Measurements from ENCODE around the gene IQCN. TPM values are rescaled to one million over a fixed set of nuclear protein-coding genes. Genes with fewer than 3 reads are reported as not detected.

Gene IQCN
- total and polyA plus RNA-seq, 2 donors, result 0.57 to 5.0 TPM

DNA sequence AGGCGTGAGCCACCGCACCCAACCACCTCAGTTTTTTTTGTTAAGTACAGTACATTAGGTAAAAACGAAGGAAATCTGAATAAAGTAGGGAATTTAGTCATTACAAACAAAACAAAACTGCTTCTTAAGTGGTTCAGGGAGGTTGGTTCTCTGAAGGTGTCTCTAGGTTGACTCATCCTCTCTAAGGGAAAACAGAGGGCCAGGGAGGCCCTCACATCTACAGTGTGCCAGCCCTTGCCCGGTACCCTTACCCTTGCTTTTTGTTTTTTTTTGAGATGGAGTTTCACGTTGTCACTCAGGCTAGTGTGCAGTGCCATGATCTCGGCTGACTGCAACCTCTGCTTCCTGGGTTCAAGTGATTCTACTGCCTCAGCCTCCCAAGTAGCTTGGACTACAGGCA lies 24.3 kb upstream of the IQCN start:
- peaks cover 0 to 4% of the 10 kb centered on the region in 2 donors for H3K27me3 ChIP-seq (ENCODE audit: control insufficient read depth in 2 of 2, insufficient read depth in 1 of 2, low read length in 1 of 2)
- H3K4me1 ChIP-seq (ENCODE audit: control insufficient read depth in 2 of 2, insufficient read depth in 2 of 2, low read length in 2 of 2), result peaks cover 2 to 23% of the 10 kb centered on the region in 2 donors
- H3K9me3 ChIP-seq (ENCODE audit: control insufficient read depth in 2 of 2, insufficient read depth in 1 of 2, low read length in 1 of 2), result peaks cover 0 to 3% of the 10 kb centered on the region in 2 donors
- no peaks in the 10 kb centered on the region for H3K36me3 ChIP-seq (ENCODE audit: control insufficient read depth in 2 of 2, insufficient read depth in 2 of 2, low read length in 1 of 2)
- DNase-seq (ENCODE audit: low read depth in 6 of 9, low spot score in 9 of 9), result no peak
- H3K4me3 ChIP-seq (ENCODE audit: low read length in 2 of 2), result no peak overlapping the region
- WGBS, result 91% methylated on average over 6 of the region's 6 CpGs
- H3K27ac ChIP-seq (ENCODE audit: low read depth in 1 of 2, low read length in 1 of 2), result no peak overlapping the region

DNA sequence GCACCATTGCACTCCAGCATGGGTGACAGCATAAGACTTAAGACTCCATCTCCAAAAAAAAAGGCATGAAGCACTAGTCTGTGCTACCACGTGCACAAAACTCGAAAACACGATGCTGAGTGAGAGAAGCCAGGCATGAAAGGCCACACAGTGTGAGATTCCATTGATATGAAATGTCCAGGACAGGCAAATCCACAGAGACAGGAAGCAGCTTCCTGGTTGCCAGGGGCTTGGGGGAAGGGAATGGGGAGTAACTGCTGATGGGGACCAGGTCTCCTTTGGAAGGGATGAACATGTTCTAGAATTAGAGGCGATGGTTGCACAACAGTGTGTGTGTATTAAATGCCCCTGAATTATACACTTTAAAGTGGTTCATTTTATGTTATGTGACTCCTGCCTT lies 23.1 kb upstream of the IQCN start:
- Histone ChIP-seq H3K27me3 (ENCODE audit: control insufficient read depth in 2 of 2, insufficient read depth in 1 of 2, low read length in 1 of 2) (peaks cover 0 to 17% of the 10 kb centered on the region in 2 donors), H3K27ac (ENCODE audit: low read depth in 1 of 2, low read length in 1 of 2) (no peak overlapping the region), H3K9me3 (ENCODE audit: control insufficient read depth in 2 of 2, insufficient read depth in 1 of 2, low read length in 1 of 2) (peaks cover 0 to 3% of the 10 kb centered on the region in 2 donors), H3K36me3 (ENCODE audit: control insufficient read depth in 2 of 2, insufficient read depth in 2 of 2, low read length in 1 of 2) (no peaks in the 10 kb centered on the region), H3K4me3 (ENCODE audit: low read length in 2 of 2) (no peak overlapping the region), H3K4me1 (ENCODE audit: control insufficient read depth in 2 of 2, insufficient read depth in 2 of 2, low read length in 2 of 2) (peaks cover 3 to 23% of the 10 kb centered on the region in 2 donors)
- 94% methylated on average over 4 of the region's 4 CpGs for WGBS
- no peak for DNase-seq (ENCODE audit: low read depth in 6 of 9, low spot score in 9 of 9)

DNA sequence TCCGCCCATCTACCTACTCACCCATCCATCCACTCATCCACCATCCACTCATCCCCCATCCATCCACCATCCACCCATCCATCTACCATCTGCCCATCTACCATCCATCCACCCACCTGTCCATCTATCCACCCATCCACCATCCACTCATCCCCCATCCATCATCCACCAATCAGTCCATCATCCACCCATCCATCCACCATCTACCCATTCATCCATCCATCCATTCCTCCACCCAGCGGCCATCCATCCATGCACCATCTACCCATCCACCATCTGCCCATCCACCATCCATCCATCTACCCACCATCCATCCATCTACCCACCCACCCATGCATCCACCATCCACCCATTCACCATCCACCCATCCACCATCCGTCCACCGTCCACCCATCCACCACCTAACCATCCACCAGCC lies 20.8 kb upstream of the IQCN start:
- Histone ChIP-seq H3K4me3 (ENCODE audit: low read length in 2 of 2) (no peak overlapping the region), H3K36me3 (ENCODE audit: control insufficient read depth in 2 of 2, insufficient read depth in 2 of 2, low read length in 1 of 2) (no peaks in the 10 kb centered on the region), H3K27ac (ENCODE audit: low read depth in 1 of 2, low read length in 1 of 2) (no peak overlapping the region), H3K4me1 (ENCODE audit: control insufficient read depth in 2 of 2, insufficient read depth in 2 of 2, low read length in 2 of 2) (peaks cover 11 to 45% of the 10 kb centered on the region in 2 donors), H3K27me3 (ENCODE audit: control insufficient read depth in 2 of 2, insufficient read depth in 1 of 2, low read length in 1 of 2) (peaks cover 0 to 21% of the 10 kb centered on the region in 2 donors), H3K9me3 (ENCODE audit: control insufficient read depth in 2 of 2, insufficient read depth in 1 of 2, low read length in 1 of 2) (peaks cover 0 to 3% of the 10 kb centered on the region in 2 donors)
- WGBS, result 80% methylated on average over 4 of the region's 4 CpGs
- DNase-seq (ENCODE audit: low read depth in 6 of 9, low spot score in 9 of 9), result no peak

DNA sequence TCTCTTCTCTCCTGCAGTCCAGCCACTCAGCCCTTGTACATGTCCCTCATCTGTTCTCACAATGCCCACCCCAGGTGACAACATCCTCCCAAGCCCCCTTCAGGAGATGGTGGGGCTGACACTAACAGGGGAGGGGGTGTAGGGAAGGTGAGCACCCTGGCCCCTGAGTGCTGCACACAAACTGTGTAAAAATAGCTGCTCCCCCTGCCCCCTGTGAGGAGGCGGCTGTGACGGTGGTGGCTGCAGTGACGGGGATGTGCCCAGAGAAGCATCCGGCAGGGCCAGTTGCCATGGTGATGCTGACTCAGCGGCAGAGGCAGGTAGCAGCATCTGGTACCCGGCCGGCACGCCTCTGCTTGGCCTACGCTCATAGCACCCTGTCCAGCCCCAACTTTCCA lies 20.2 kb upstream of the IQCN start:
- WGBS, result 27% methylated on average over 9 of the region's 9 CpGs
- no peaks in the 10 kb centered on the region for H3K36me3 ChIP-seq (ENCODE audit: control insufficient read depth in 2 of 2, insufficient read depth in 2 of 2, low read length in 1 of 2)
- peaks cover 0 to 21% of the 10 kb centered on the region in 2 donors for H3K27me3 ChIP-seq (ENCODE audit: control insufficient read depth in 2 of 2, insufficient read depth in 1 of 2, low read length in 1 of 2)
- H3K4me1 ChIP-seq (ENCODE audit: control insufficient read depth in 2 of 2, insufficient read depth in 2 of 2, low read length in 2 of 2), result peaks cover 11 to 51% of the 10 kb centered on the region in 2 donors
- DNase-seq (ENCODE audit: low read depth in 6 of 9, low spot score in 9 of 9), result peak in 3 of 9 donors; percentile 57 to 71 (median 61)
- H3K27ac ChIP-seq (ENCODE audit: low read depth in 1 of 2, low read length in 1 of 2), result peak overlapping the region in 1 of 2 donors; percentile 46
- peaks cover 0 to 3% of the 10 kb centered on the region in 2 donors for H3K9me3 ChIP-seq (ENCODE audit: control insufficient read depth in 2 of 2, insufficient read depth in 1 of 2, low read length in 1 of 2)
- H3K4me3 ChIP-seq (ENCODE audit: low read length in 2 of 2), result no peak overlapping the region

DNA sequence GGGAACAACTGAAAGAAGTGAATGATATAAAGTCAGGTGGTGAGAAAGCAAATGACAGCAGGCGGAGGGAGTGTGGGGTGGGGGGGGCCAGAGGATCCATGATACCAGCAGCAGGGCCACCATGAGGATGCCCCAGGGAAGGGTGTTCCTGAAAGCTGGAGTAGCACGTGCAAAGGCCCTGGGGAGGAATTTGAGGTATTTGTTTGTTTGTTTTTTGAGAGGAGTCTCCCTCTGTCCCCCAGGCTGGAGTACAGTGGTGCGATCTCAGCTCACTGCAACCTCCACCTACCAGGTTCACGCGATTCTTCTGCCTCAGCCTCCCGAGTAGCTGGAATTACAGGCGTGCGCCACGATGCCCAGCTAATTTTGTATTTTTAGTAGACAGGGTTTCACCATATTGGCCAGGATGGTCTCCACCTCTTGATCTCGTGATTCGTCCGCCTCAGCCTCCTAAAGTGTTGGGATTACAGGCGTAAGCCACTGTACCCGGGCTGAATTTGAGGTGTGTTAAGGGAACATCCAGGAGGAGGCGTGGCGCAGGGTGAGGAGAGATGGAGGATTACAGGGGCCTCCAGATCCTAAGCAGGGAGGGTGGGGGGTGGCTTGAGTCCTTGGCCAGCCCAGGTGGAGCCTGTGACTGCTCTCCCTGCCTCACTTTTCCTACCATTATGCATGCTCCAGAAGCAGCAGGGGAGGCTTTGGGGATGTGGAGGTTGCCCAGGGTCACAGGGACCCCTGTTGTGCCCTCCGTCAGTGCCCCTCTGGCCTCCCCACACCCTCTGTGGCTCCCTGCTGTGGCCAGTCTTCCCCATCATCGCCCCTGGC lies 19.6 kb upstream of the IQCN start:
- H3K4me3 ChIP-seq (ENCODE audit: low read length in 2 of 2), result no peak overlapping the region
- H3K4me1 ChIP-seq (ENCODE audit: control insufficient read depth in 2 of 2, insufficient read depth in 2 of 2, low read length in 2 of 2), result peaks cover 11 to 56% of the 10 kb centered on the region in 2 donors

DNA sequence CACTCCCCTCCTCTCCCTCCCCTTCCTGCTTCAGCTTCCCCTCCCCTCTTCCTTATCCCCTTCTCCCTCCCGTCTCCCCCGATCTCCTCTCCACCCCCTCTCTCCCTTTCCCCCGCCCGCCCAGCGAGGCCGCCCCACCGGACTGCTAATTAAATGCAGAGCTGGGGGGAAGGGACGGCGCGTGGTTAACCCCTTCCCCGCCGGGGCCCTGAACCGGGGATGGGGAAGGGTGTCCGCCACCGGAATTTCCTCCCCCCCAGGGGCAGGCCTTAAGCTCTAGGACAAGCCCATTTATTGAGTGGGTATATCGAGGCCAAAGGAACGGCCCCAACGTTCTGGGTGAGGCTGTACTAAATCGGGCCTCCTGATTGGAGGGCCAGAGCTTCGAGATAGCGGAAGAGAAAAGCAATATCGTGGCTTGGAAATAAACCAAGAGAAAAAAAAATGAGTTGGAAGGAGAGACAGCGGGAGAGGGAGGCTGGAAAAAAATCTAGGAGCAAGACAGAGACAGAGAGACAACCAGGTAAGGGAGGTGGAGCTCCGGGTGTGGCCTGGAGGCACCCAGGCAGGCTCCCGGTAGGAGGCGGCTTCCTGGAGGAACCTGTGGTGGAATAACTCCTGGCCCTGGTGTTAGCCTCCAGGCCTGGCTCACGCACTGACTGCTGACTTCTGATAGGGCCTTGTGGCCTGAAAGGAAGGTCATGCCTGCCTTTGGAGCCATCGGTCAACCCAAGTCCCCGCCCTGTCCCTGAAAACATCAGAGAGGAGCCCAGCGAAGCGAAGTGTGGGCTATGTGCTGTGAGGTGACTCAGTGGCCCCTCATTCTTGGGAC lies 18.8 kb upstream of the IQCN start:
- H3K36me3 ChIP-seq (ENCODE audit: control insufficient read depth in 2 of 2, insufficient read depth in 2 of 2, low read length in 1 of 2), result no peaks in the 10 kb centered on the region
- 27% methylated on average over 31 of the region's 31 CpGs for WGBS
- peaks cover 0 to 2% of the 10 kb centered on the region in 2 donors for H3K9me3 ChIP-seq (ENCODE audit: control insufficient read depth in 2 of 2, insufficient read depth in 1 of 2, low read length in 1 of 2)
- H3K27me3 ChIP-seq (ENCODE audit: control insufficient read depth in 2 of 2, insufficient read depth in 1 of 2, low read length in 1 of 2), result peaks cover 0 to 21% of the 10 kb centered on the region in 2 donors
- H3K27ac ChIP-seq (ENCODE audit: low read depth in 1 of 2, low read length in 1 of 2), result peak overlapping the region; percentile 91 to 99
- peak in 1 of 9 donors; percentile 8 for DNase-seq (ENCODE audit: low read depth in 6 of 9, low spot score in 9 of 9)
- peaks cover 11 to 62% of the 10 kb centered on the region in 2 donors for H3K4me1 ChIP-seq (ENCODE audit: control insufficient read depth in 2 of 2, insufficient read depth in 2 of 2, low read length in 2 of 2)
- H3K4me3 ChIP-seq (ENCODE audit: low read length in 2 of 2), result peak overlapping the region; percentile 86 to 87

More for the DNA sequence above, 19.6 kb upstream of the IQCN start:
- DNase-seq (ENCODE audit: low read depth in 6 of 9, low spot score in 9 of 9), result no peak
- H3K27me3 ChIP-seq (ENCODE audit: control insufficient read depth in 2 of 2, insufficient read depth in 1 of 2, low read length in 1 of 2), result peaks cover 0 to 21% of the 10 kb centered on the region in 2 donors
- WGBS, result 91% methylated on average over 18 of the region's 18 CpGs
- H3K27ac ChIP-seq (ENCODE audit: low read depth in 1 of 2, low read length in 1 of 2), result peak overlapping the region in 1 of 2 donors; percentile 68
- peaks cover 0 to 3% of the 10 kb centered on the region in 2 donors for H3K9me3 ChIP-seq (ENCODE audit: control insufficient read depth in 2 of 2, insufficient read depth in 1 of 2, low read length in 1 of 2)
- no peaks in the 10 kb centered on the region for H3K36me3 ChIP-seq (ENCODE audit: control insufficient read depth in 2 of 2, insufficient read depth in 2 of 2, low read length in 1 of 2)

DNA sequence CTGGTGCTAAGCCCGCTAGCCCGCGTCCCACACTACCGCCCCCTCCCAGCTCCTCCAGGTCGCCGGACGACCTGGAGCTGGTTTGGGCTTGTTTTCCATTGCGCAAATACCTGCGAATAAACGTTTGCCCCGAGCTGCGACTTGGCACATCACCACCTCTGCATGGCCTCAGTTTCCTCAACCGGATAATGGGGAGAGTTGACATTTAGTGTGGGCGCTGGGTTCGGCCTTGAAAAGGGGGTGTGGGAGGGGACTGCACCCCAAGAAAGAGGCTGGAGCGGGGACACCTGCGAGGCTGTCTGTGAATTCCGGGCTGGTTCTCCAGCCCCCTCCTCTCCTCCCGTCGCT lies 18.2 kb upstream of the IQCN start:
- peaks cover 11 to 65% of the 10 kb centered on the region in 2 donors for H3K4me1 ChIP-seq (ENCODE audit: control insufficient read depth in 2 of 2, insufficient read depth in 2 of 2, low read length in 2 of 2)
- WGBS, result under 1% methylated on average over 20 of the region's 20 CpGs
- H3K9me3 ChIP-seq (ENCODE audit: control insufficient read depth in 2 of 2, insufficient read depth in 1 of 2, low read length in 1 of 2), result no peaks in the 10 kb centered on the region
- peak overlapping the region; percentile 86 to 87 for H3K4me3 ChIP-seq (ENCODE audit: low read length in 2 of 2)
- H3K27ac ChIP-seq (ENCODE audit: low read depth in 1 of 2, low read length in 1 of 2), result peak overlapping the region; percentile 91 to 99
- peaks cover 0 to 21% of the 10 kb centered on the region in 2 donors for H3K27me3 ChIP-seq (ENCODE audit: control insufficient read depth in 2 of 2, insufficient read depth in 1 of 2, low read length in 1 of 2)
- H3K36me3 ChIP-seq (ENCODE audit: control insufficient read depth in 2 of 2, insufficient read depth in 2 of 2, low read length in 1 of 2), result no peaks in the 10 kb centered on the region
- DNase-seq (ENCODE audit: low read depth in 6 of 9, low spot score in 9 of 9), result peak in 2 of 9 donors; percentile 27 to 53

DNA sequence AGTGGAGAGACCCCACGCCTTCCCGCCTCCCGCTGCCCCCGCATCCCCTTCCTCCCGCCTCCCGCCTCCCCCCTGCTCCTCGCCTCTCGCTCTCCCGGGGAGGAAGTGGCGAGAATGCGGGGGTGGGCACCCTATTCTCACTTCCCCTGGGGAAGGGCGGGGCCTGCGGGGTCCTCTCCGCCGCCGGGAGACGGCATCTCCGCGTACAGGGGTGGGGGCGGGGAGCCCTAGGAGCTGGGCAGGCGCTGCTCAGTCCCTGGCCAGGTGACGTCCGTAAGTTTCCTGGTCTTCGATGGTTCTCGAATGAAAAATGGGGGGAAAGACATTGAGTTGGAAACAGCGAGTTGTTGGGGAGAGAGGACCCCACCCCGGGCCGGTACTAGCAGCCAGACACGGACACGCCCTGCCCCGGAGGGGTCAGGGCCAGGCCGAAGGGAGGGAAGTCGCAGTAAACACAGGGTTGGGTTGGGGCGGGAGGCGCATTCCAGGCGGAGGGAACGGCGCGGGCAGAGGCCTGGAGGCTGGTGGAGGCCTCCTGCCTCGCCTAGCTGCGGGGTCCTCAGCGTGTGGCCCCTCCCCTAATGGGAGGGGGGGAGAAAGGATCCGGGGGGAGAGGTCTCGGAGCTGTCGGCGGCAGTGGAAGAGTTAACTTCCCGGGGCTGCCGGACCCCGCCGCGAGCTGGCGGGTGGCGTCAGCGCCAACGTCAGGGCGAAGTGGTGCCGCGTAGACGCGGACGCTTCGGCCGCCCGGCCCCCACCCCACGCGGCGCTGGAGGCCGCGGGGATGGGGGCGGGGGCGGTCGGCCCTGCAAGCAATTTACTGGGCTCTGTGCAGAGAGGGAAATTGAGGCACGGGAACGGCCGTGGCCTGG lies 17.6 kb upstream of the IQCN start:
- Histone ChIP-seq H3K36me3 (ENCODE audit: control insufficient read depth in 2 of 2, insufficient read depth in 2 of 2, low read length in 1 of 2) (no peaks in the 10 kb centered on the region), H3K27ac (ENCODE audit: low read depth in 1 of 2, low read length in 1 of 2) (peak overlapping the region; percentile 91 to 99), H3K9me3 (ENCODE audit: control insufficient read depth in 2 of 2, insufficient read depth in 1 of 2, low read length in 1 of 2) (peaks cover 0 to 4% of the 10 kb centered on the region in 2 donors), H3K4me3 (ENCODE audit: low read length in 2 of 2) (peak overlapping the region; percentile 86 to 87), H3K27me3 (ENCODE audit: control insufficient read depth in 2 of 2, insufficient read depth in 1 of 2, low read length in 1 of 2) (peaks cover 0 to 21% of the 10 kb centered on the region in 2 donors), H3K4me1 (ENCODE audit: control insufficient read depth in 2 of 2, insufficient read depth in 2 of 2, low read length in 2 of 2) (peaks cover 11 to 65% of the 10 kb centered on the region in 2 donors)
- WGBS, result under 1% methylated on average over 75 of the region's 75 CpGs
- peak in 5 of 9 donors; percentile 64 to 93 (median 86) for DNase-seq (ENCODE audit: low read depth in 6 of 9, low spot score in 9 of 9)

Data from thymus (tissue), 11 donors.